DND-41 (cell line): Measurements from ENCODE around the gene PGM2L1.

Experiments
- EZH2 ChIP-seq: IDR thresholded peaks from 3 replicates; pipeline ENCODE4 v1.6.1; 2012; ENCODE audit warnings: borderline replicate concordance, low read depth, mild to moderate bottlenecking, moderate library complexity, low read length, inconsistent platforms; ENCODE audit not compliant: severe bottlenecking
- TF ChIP-seq, protein P1 (sequence below): IDR thresholded peaks from 2 replicates; pipeline ENCODE4 v1.5.1; 2012; ENCODE audit warnings: borderline replicate concordance, low read length, moderate library complexity, mild to moderate bottlenecking; ENCODE audit not compliant: poor library complexity, severe bottlenecking; ENCODE audit errors: extremely low read depth

DNA sequence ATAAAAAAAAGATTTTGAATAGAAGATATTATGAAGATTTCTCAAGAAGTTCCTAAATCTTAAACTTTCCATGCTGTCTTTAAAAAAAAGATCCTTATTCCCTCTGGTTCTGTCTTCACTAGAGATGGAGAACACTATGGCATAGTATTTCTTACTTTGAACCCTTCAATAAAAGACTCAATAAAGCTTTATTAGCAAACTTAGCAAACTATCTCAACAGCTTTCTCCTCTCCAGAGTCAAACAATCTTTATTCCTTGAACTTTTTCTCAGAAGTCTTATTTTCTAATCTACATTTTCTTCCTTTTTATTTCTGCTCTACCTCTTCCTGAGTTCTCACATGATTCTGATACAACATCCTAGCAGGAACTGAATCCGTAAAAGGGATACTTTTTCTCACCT is 65.0 kb downstream of the PGM2L1 start:
- TF ChIP-seq, protein P1, sequence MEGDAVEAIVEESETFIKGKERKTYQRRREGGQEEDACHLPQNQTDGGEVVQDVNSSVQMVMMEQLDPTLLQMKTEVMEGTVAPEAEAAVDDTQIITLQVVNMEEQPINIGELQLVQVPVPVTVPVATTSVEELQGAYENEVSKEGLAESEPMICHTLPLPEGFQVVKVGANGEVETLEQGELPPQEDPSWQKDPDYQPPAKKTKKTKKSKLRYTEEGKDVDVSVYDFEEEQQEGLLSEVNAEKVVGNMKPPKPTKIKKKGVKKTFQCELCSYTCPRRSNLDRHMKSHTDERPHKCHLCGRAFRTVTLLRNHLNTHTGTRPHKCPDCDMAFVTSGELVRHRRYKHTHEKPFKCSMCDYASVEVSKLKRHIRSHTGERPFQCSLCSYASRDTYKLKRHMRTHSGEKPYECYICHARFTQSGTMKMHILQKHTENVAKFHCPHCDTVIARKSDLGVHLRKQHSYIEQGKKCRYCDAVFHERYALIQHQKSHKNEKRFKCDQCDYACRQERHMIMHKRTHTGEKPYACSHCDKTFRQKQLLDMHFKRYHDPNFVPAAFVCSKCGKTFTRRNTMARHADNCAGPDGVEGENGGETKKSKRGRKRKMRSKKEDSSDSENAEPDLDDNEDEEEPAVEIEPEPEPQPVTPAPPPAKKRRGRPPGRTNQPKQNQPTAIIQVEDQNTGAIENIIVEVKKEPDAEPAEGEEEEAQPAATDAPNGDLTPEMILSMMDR = no peak
- no peak for TF ChIP-seq EZH2
